PC-9 (cell line): ENCODE measurements around the gene SLC22A23. TPM values are rescaled to one million over a fixed set of nuclear protein-coding genes. Genes with fewer than 3 reads are reported as not detected.

Experiments
- BruUV-seq: library from RNA; stranded (reverse); fragments of 400-500 nt; replicated peaks from 2 replicates; lab custom pipeline; 2021; lab: Mats Ljungman, UMichigan
- CTCF ChIA-PET: fragments of 300-600 bp; sonication (Branson Sonifier 250); formaldehyde crosslinking; loops from one replicate; lab custom pipeline; 2022; ENCODE audit warnings: antibody characterized with exemption; lab: Charles Lee
- POLR2A ChIA-PET: fragments of 300-600 bp; sonication (Branson Sonifier 250); formaldehyde crosslinking; loops from one replicate; lab custom pipeline; 2022; ENCODE audit warnings: antibody characterized with exemption; ENCODE audit not compliant: unreplicated experiment; lab: Charles Lee
- DNase-seq, 2 experiments: peaks; one replicate each; pipeline versions ENCODE4 v3.0.0 to v3.0.0-alpha.2; 2015 to 2022; ENCODE audit warnings: mixed read lengths in 1 of 2
- H2AFZ ChIP-seq: fragments of 200-600 bp; sonication (generic); 2 replicates; pipeline ENCODE4 v1.8.1; 2017; ENCODE audit warnings: antibody characterized with exemption
- H3F3A ChIP-seq: fragments of 200-600 bp; sonication (generic); 2 replicates; pipeline ENCODE4 v1.8.1; 2017; ENCODE audit warnings: antibody characterized with exemption, mild to moderate bottlenecking, low read depth; ENCODE audit not compliant: insufficient read depth
- H3K27ac ChIP-seq: fragments of 200-600 bp; sonication (generic); 2 replicates; pipeline ENCODE4 v1.6.1; 2016; ENCODE audit warnings: mixed run types
- H3K27me3 ChIP-seq: fragments of 200-600 bp; sonication (generic); 2 replicates; pipeline ENCODE4 v1.6.1; 2016; ENCODE audit warnings: low read depth, mixed run types; ENCODE audit not compliant: insufficient read depth
- H3K36me3 ChIP-seq: fragments of 200-600 bp; sonication (generic); 2 replicates; pipeline ENCODE4 v1.6.1; 2016; ENCODE audit warnings: low read depth, mixed run types
- H3K4me1 ChIP-seq: fragments of 200-600 bp; sonication (generic); replicated peaks from 2 replicates; pipeline ENCODE4 v1.6.1; 2016; ENCODE audit warnings: mixed run types; ENCODE audit not compliant: insufficient read depth
- H3K4me2 ChIP-seq: fragments of 200-600 bp; sonication (generic); 2 replicates; pipeline ENCODE4 v1.6.1; 2017; ENCODE audit warnings: mixed run types
- H3K4me3 ChIP-seq: fragments of 200-600 bp; sonication (generic); 2 replicates; pipeline ENCODE4 v1.6.1; 2016; ENCODE audit warnings: mixed run types
- H3K79me2 ChIP-seq: fragments of 200-600 bp; sonication (generic); 2 replicates; pipeline ENCODE4 v1.6.1; 2017; ENCODE audit warnings: low read depth, mixed run types
- H3K9me2 ChIP-seq: fragments of 200-600 bp; sonication (generic); 2 replicates; pipeline ENCODE4 v1.8.1; 2017; ENCODE audit warnings: mild to moderate bottlenecking; ENCODE audit not compliant: insufficient read depth
- H3K9me3 ChIP-seq: fragments of 200-600 bp; sonication (generic); 2 replicates; pipeline ENCODE4 v1.8.1; 2016; ENCODE audit warnings: low read depth; ENCODE audit not compliant: insufficient read depth
- H4K20me1 ChIP-seq: fragments of 200-600 bp; sonication (generic); 2 replicates; pipeline ENCODE4 v1.8.1; 2017; ENCODE audit not compliant: insufficient read depth
- CTCF ChIP-seq: fragments of 200-600 bp; sonication (generic); conservative IDR thresholded peaks from 2 replicates; pipeline ENCODE4 v1.6.1; 2017; ENCODE audit warnings: mixed run types, antibody characterized with exemption, mild to moderate bottlenecking, moderate library complexity
- EZH2 ChIP-seq: fragments of 200-600 bp; sonication (generic); IDR thresholded peaks from 2 replicates; pipeline ENCODE4 v1.8.0; 2017; ENCODE audit warnings: antibody characterized with exemption, low read depth
- intact Hi-C: fragments of 100-400 bp; cut with micrococcal nuclease; formaldehyde crosslinking; loops from one replicate; pipeline ENCODE4 v1.10.0; 2022; ENCODE audit not compliant: unreplicated experiment
- total RNA-seq: library from RNA; stranded (reverse); gene quantifications from 2 replicates; pipeline ENCODE4 v1.2.3, GENCODE V29; 2021

Gene SLC22A23
- total RNA-seq, 1 experiment from 2014 or later: 13.5 TPM

DNA sequence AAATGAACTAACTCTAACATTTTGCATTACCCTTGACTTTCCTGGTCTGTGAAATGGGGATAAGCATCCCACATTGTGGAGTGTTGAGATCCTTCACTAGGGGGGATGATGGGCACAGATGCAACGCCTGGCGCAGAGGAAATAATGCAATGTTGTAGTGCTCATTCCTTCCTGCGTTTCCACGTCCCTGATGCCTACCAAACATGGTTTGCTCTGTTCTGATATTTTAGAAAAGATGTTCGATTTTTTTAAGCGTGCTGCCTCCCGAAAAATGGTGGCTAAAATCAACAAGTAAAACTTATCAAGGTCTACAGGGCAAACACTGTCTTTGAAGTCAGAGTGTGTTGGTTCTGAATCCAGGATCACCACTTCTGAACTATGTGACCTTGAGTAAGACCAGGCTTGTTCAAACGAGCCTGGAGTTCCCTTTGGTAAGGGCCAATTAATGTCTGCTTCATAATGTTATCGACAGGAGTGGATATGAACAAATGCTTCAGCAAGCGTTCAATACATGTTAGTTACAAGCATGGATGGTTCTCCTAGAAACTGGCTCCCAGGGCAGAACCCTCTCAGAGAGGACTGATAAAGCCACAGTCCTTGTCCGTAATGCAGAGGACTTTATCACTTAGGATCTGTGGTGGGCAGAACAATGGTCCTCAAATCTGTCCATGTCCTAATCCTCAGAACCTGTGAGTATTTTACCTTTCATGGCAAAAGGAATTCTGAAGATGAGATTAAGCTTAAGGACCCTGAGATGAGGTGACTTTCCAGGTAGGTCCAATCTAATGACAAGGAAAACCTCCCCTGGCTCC is 44.7 kb downstream of the SLC22A23 start:
- CTCF ChIA-PET: interaction anchor here (0.6 kb wide), 1 partner anchor 409 kb away, joined by 3 read pairs; no protein-coding TSS in a partner anchor
- Histone ChIP-seq H3K4me2 (no peak overlapping the region), H3K4me3 (no peak overlapping the region), H2AFZ (no peak overlapping the region), H3K9me2 (no peaks in the 10 kb centered on the region), H3K27me3 (no peaks in the 10 kb centered on the region), H3K36me3 (no peaks in the 10 kb centered on the region), H3F3A (peaks cover 13% of the 10 kb centered on the region; the same call in 1 of the 2 replicates), H3K27ac (no peak overlapping the region), H4K20me1 (no peaks in the 10 kb centered on the region), H3K9me3 (no peaks in the 10 kb centered on the region), H3K79me2 (peaks cover 18% of the 10 kb centered on the region; the same call in 1 of the 2 replicates), H3K4me1 (peaks cover 42% of the 10 kb centered on the region)
- TF ChIP-seq CTCF (no peak), EZH2 (no peak)
- DNase-seq: no peak
- intact Hi-C loops: loop anchor here (5.0 kb wide), 1 partner anchor 100 kb away; no protein-coding TSS in a partner anchor
- POLR2A ChIA-PET: interaction anchor here (0.7 kb wide), 1 partner anchor 100 kb away, joined by 5 read pairs; no protein-coding TSS in a partner anchor
- no TSS peak for BruUV-seq

- peak in 1 of 2 experiments; percentile 24 for DNase-seq
- no peak overlapping the region for H3K27ac ChIP-seq
- ChIA-PET CTCF (interaction anchor here (0.5 to 1.2 kb wide), 2 partner anchors 32 to 48 kb away, joined by 3 to 5 read pairs; no protein-coding TSS in a partner anchor), POLR2A (no interaction called here)
- H3K4me2 ChIP-seq: no peak overlapping the region
- H4K20me1 ChIP-seq: no peaks in the 10 kb centered on the region
- no peak overlapping the region for H3K4me3 ChIP-seq
- H3K27me3 ChIP-seq: no peaks in the 10 kb centered on the region
- no peaks in the 10 kb centered on the region for H3K36me3 ChIP-seq
- intact Hi-C loops: loop anchor here (5.0 kb wide), 1 partner anchor 102 kb away; no protein-coding TSS in a partner anchor
- peaks cover 6% of the 10 kb centered on the region; the same call in 1 of the 2 replicates for H3K79me2 ChIP-seq
- H3K9me2 ChIP-seq: no peaks in the 10 kb centered on the region
- no peak overlapping the region for H2AFZ ChIP-seq
- peak; percentile 71 for TF ChIP-seq CTCF
- no peak for TF ChIP-seq EZH2
- peaks cover 13% of the 10 kb centered on the region; the same call in 1 of the 2 replicates for H3F3A ChIP-seq
- no TSS peak for BruUV-seq
- H3K9me3 ChIP-seq: no peaks in the 10 kb centered on the region
- H3K4me1 ChIP-seq: peaks cover 42% of the 10 kb centered on the region
Measured at GRCh38 chr6:3410385-3411360, 46.2 kb downstream of the SLC22A23 start.
